ENCODE measurements around the gene CALY.
"Not testable (repeated sequence)": the region's sequence is repeated elsewhere in the genome, so short reads cannot be mapped to it uniquely, and the experiment has no call there.

CALY gene

GRCh38 chr10:133377818-133378250, 41.1 kb upstream of the CALY start:
- H3K9me3 ChIP-seq (ENCODE audit: control insufficient read depth in 5 of 5, low read length in 5 of 5) = no peaks in the 10 kb centered on the region
- H3K36me3 ChIP-seq (ENCODE audit: control insufficient read depth in 5 of 5, insufficient read depth in 5 of 5, low read length in 5 of 5) = peaks cover 0 to 7% (median 3%) of the 10 kb centered on the region in 5 donors
- H3K4me1 ChIP-seq (ENCODE audit: control insufficient read depth in 5 of 5, insufficient read depth in 5 of 5, low read length in 5 of 5) = peaks cover 0 to 41% (median 26%) of the 10 kb centered on the region in 5 donors
- peak overlapping the region; percentile 59 to 97 (median 91) for H3K4me3 ChIP-seq (ENCODE audit: low read depth in 1 of 5, low read length in 5 of 5)
- H3K27me3 ChIP-seq (ENCODE audit: control insufficient read depth in 5 of 5, insufficient read depth in 4 of 5, low read length in 5 of 5) = no peaks in the 10 kb centered on the region
- H3K9ac ChIP-seq (ENCODE audit: low read length in 5 of 5) = peak overlapping the region in 4 of 5 donors; percentile 72 to 86 (median 82)
- no peak overlapping the region for H3K27ac ChIP-seq (ENCODE audit: low read depth, low read length)

GRCh38 chr10:133377025-133377817, 40.5 kb upstream of the CALY start:
- peaks cover 0 to 44% (median 29%) of the 10 kb centered on the region in 5 donors for H3K4me1 ChIP-seq (ENCODE audit: control insufficient read depth in 5 of 5, insufficient read depth in 5 of 5, low read length in 5 of 5)
- H3K9ac ChIP-seq (ENCODE audit: low read length in 5 of 5) = no peak overlapping the region
- peaks cover 0 to 6% (median 2%) of the 10 kb centered on the region in 5 donors for H3K36me3 ChIP-seq (ENCODE audit: control insufficient read depth in 5 of 5, insufficient read depth in 5 of 5, low read length in 5 of 5)
- no peaks in the 10 kb centered on the region for H3K27me3 ChIP-seq (ENCODE audit: control insufficient read depth in 5 of 5, insufficient read depth in 4 of 5, low read length in 5 of 5)
- H3K27ac ChIP-seq (ENCODE audit: low read depth, low read length) = no peak overlapping the region
- H3K4me3 ChIP-seq (ENCODE audit: low read depth in 1 of 5, low read length in 5 of 5) = peak overlapping the region in 1 of 5 donors; percentile 91
- H3K9me3 ChIP-seq (ENCODE audit: control insufficient read depth in 5 of 5, low read length in 5 of 5) = no peaks in the 10 kb centered on the region

GRCh38 chr10:133376183-133376582, 39.5 kb upstream of the CALY start:
- not testable (repeated sequence) for H3K9me3 ChIP-seq (ENCODE audit: control insufficient read depth in 5 of 5, low read length in 5 of 5); H3K27me3 ChIP-seq (ENCODE audit: control insufficient read depth in 5 of 5, insufficient read depth in 4 of 5, low read length in 5 of 5); H3K9ac ChIP-seq (ENCODE audit: low read length in 5 of 5); H3K36me3 ChIP-seq (ENCODE audit: control insufficient read depth in 5 of 5, insufficient read depth in 5 of 5, low read length in 5 of 5); H3K27ac ChIP-seq (ENCODE audit: low read depth, low read length); H3K4me3 ChIP-seq (ENCODE audit: low read depth in 1 of 5, low read length in 5 of 5)
- peaks cover 0 to 52% (median 38%) of the 10 kb centered on the region in 5 donors for H3K4me1 ChIP-seq (ENCODE audit: control insufficient read depth in 5 of 5, insufficient read depth in 5 of 5, low read length in 5 of 5)

GRCh38 chr10:133375357-133376115, 38.8 kb upstream of the CALY start:
- Histone ChIP-seq H3K27ac (ENCODE audit: low read depth, low read length) (no peak overlapping the region), H3K4me3 (ENCODE audit: low read depth in 1 of 5, low read length in 5 of 5) (no peak overlapping the region), H3K4me1 (ENCODE audit: control insufficient read depth in 5 of 5, insufficient read depth in 5 of 5, low read length in 5 of 5) (peaks cover 0 to 52% (median 38%) of the 10 kb centered on the region in 5 donors), H3K27me3 (ENCODE audit: control insufficient read depth in 5 of 5, insufficient read depth in 4 of 5, low read length in 5 of 5) (no peaks in the 10 kb centered on the region), H3K9me3 (ENCODE audit: control insufficient read depth in 5 of 5, low read length in 5 of 5) (no peaks in the 10 kb centered on the region), H3K9ac (ENCODE audit: low read length in 5 of 5) (no peak overlapping the region), H3K36me3 (ENCODE audit: control insufficient read depth in 5 of 5, insufficient read depth in 5 of 5, low read length in 5 of 5) (peaks cover 0 to 7% (median 7%) of the 10 kb centered on the region in 5 donors)

GRCh38 chr10:133373174-133374090, 36.7 kb upstream of the CALY start, which contains the start of gene ECHS1:
Gene ECHS1, minus strand, starts transcription at chr10:133373354. Its CDS starts 21 bp downstream, at chr10:133373333.
- H3K9me3 ChIP-seq (ENCODE audit: control insufficient read depth in 5 of 5, low read length in 5 of 5) = no peaks in the 10 kb centered on the region
- H3K4me3 ChIP-seq (ENCODE audit: low read depth in 1 of 5, low read length in 5 of 5) = peak within 1 kb of the TSS; percentile 53 to 78 (median 73)
- H3K36me3 ChIP-seq (ENCODE audit: control insufficient read depth in 5 of 5, insufficient read depth in 5 of 5, low read length in 5 of 5) = peaks cover 0 to 28% (median 28%) of the 10 kb centered on the region in 5 donors
- H3K9ac ChIP-seq (ENCODE audit: low read length in 5 of 5) = peak within 1 kb of the TSS in 4 of 5 donors; percentile 39 to 74 (median 66)
- H3K27me3 ChIP-seq (ENCODE audit: control insufficient read depth in 5 of 5, insufficient read depth in 4 of 5, low read length in 5 of 5) = no peaks in the 10 kb centered on the region
- H3K4me1 ChIP-seq (ENCODE audit: control insufficient read depth in 5 of 5, insufficient read depth in 5 of 5, low read length in 5 of 5) = peaks cover 0 to 46% (median 29%) of the 10 kb centered on the region in 5 donors
- H3K27ac ChIP-seq (ENCODE audit: low read depth, low read length) = no peak within 1 kb of the TSS

- Histone ChIP-seq H3K4me1 (ENCODE audit: control insufficient read depth in 5 of 5, insufficient read depth in 5 of 5, low read length in 5 of 5) (peaks cover 0 to 37% (median 19%) of the 10 kb centered on the region in 5 donors), H3K36me3 (ENCODE audit: control insufficient read depth in 5 of 5, insufficient read depth in 5 of 5, low read length in 5 of 5) (peaks cover 0 to 34% (median 33%) of the 10 kb centered on the region in 5 donors), H3K27ac (ENCODE audit: low read depth, low read length) (no peak overlapping the region), H3K27me3 (ENCODE audit: control insufficient read depth in 5 of 5, insufficient read depth in 4 of 5, low read length in 5 of 5) (no peaks in the 10 kb centered on the region), H3K9me3 (ENCODE audit: control insufficient read depth in 5 of 5, low read length in 5 of 5) (no peaks in the 10 kb centered on the region), H3K4me3 (ENCODE audit: low read depth in 1 of 5, low read length in 5 of 5) (peak overlapping the region; percentile 5 to 50 (median 43)), H3K9ac (ENCODE audit: low read length in 5 of 5) (peak overlapping the region in 1 of 5 donors; percentile 26)
These were observed 35.8 kb upstream of the CALY start for GRCh38 chr10:133372507-133372906.

GRCh38 chr10:133370030-133370786, 33.5 kb upstream of the CALY start:
- no peaks in the 10 kb centered on the region for H3K27me3 ChIP-seq (ENCODE audit: control insufficient read depth in 5 of 5, insufficient read depth in 4 of 5, low read length in 5 of 5)
- peaks cover 0 to 53% (median 52%) of the 10 kb centered on the region in 5 donors for H3K36me3 ChIP-seq (ENCODE audit: control insufficient read depth in 5 of 5, insufficient read depth in 5 of 5, low read length in 5 of 5)
- H3K9ac ChIP-seq (ENCODE audit: low read length in 5 of 5) = no peak overlapping the region
- H3K4me1 ChIP-seq (ENCODE audit: control insufficient read depth in 5 of 5, insufficient read depth in 5 of 5, low read length in 5 of 5) = peaks cover 0 to 34% (median 25%) of the 10 kb centered on the region in 5 donors
- no peaks in the 10 kb centered on the region for H3K9me3 ChIP-seq (ENCODE audit: control insufficient read depth in 5 of 5, low read length in 5 of 5)
- no peak overlapping the region for H3K4me3 ChIP-seq (ENCODE audit: low read depth in 1 of 5, low read length in 5 of 5)
- no peak overlapping the region for H3K27ac ChIP-seq (ENCODE audit: low read depth, low read length)

GRCh38 chr10:133368153-133368552, 31.5 kb upstream of the CALY start:
- H3K27me3 ChIP-seq (ENCODE audit: control insufficient read depth in 5 of 5, insufficient read depth in 4 of 5, low read length in 5 of 5) = no peaks in the 10 kb centered on the region
- H3K36me3 ChIP-seq (ENCODE audit: control insufficient read depth in 5 of 5, insufficient read depth in 5 of 5, low read length in 5 of 5) = peaks cover 4 to 70% (median 68%) of the 10 kb centered on the region in 5 donors
- H3K9ac ChIP-seq (ENCODE audit: low read length in 5 of 5) = no peak overlapping the region
- no peaks in the 10 kb centered on the region for H3K9me3 ChIP-seq (ENCODE audit: control insufficient read depth in 5 of 5, low read length in 5 of 5)
- H3K27ac ChIP-seq (ENCODE audit: low read depth, low read length) = no peak overlapping the region
- no peak overlapping the region for H3K4me3 ChIP-seq (ENCODE audit: low read depth in 1 of 5, low read length in 5 of 5)
- peaks cover 0 to 32% (median 26%) of the 10 kb centered on the region in 5 donors for H3K4me1 ChIP-seq (ENCODE audit: control insufficient read depth in 5 of 5, insufficient read depth in 5 of 5, low read length in 5 of 5)

GRCh38 chr10:133367461-133367860, 30.8 kb upstream of the CALY start:
- not testable (repeated sequence) for H3K9ac ChIP-seq (ENCODE audit: low read length in 5 of 5); H3K27ac ChIP-seq (ENCODE audit: low read depth, low read length); H3K4me3 ChIP-seq (ENCODE audit: low read depth in 1 of 5, low read length in 5 of 5); H3K27me3 ChIP-seq (ENCODE audit: control insufficient read depth in 5 of 5, insufficient read depth in 4 of 5, low read length in 5 of 5); H3K9me3 ChIP-seq (ENCODE audit: control insufficient read depth in 5 of 5, low read length in 5 of 5)
- Histone ChIP-seq H3K36me3 (ENCODE audit: control insufficient read depth in 5 of 5, insufficient read depth in 5 of 5, low read length in 5 of 5) (peaks cover 4 to 77% (median 75%) of the 10 kb centered on the region in 5 donors), H3K4me1 (ENCODE audit: control insufficient read depth in 5 of 5, insufficient read depth in 5 of 5, low read length in 5 of 5) (peaks cover 0 to 31% (median 25%) of the 10 kb centered on the region in 5 donors)
